Activated CD8-positive, alpha-beta memory T cell treated with anti-CD3 and anti-CD28 coated beads, Interleukin-2, amount 50 U/mL, for 1 hour (primary cell): ENCODE measurements around the gene ATF7IP2.

Experiments
- DNase-seq: peaks from one replicate; pipeline ENCODE4 v3.0.0-alpha.2; 2020; ENCODE audit errors: extremely low read depth

The ATF7IP2 gene

DNA sequence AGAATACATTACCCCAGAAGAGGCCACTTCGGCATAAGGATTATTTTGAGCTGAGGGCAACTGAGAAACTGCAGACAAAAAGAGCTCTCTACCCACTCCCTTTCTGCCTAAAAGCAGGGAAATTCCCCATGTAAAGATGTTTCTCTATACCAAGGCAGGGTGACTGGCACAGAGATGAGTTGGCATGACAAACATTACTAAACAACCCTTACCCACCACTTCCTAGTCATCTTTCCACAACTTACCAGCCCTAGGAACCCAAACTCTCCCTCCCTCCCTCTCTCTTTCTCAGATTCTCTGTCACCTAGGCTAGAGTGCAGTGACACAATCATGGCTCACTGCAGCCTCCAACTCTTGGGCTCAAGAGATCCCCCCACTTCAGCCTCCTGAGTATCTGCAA lies 126.0 kb downstream of the ATF7IP2 start:
- no peak for DNase-seq

DNA sequence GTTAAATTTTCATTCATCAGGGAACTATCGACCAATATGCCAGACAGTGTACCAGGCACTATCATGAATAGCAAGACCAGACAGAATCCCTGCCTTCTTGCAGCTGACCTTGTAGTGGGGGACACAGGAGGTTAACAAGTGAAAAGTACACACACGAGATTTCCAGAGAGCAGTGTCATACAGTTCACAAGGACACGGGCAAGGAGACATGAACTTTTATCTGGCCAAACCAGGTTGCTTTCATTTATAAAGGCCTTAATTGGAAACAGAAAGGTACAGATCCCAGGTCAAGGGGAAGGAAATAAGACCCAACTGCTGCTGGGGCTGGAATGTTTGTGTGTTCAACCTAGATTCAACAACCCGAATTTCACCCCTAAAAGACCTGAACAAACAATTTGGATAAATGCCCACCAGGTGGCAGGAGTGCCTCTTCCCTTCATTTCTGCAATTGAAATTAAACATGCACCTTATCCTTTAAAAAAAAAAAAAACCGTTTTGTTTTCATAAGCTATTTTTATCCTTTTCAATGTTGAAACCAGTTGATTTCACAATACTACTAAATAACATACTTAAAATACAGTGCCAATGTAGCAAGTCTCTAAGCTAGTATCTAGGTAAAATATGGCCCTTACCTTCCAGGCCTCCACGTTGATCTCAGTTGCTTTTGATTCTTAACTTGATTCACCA lies 128.7 kb downstream of the ATF7IP2 start:
- no peak for DNase-seq

DNA sequence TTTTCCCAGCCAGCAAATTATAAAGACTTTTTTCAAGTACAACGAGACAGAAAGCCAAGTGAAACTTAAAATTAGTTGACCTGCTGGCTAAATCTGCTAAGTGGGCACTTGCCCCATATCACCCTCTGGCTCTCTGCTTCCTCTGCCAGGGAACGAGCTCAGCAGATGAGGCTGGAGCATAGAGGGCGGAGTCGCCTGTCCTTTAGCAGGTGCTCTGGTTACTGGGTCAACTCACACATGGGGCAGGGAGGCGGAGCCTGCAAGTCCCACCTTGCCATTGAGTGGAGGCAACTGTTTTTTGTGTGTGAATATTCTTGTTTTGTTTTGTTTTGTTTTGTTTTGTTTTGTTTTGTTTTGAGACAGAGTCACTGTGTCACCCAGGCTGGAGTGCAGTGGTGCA lies 132.0 kb downstream of the ATF7IP2 start:
- no peak for DNase-seq

DNA sequence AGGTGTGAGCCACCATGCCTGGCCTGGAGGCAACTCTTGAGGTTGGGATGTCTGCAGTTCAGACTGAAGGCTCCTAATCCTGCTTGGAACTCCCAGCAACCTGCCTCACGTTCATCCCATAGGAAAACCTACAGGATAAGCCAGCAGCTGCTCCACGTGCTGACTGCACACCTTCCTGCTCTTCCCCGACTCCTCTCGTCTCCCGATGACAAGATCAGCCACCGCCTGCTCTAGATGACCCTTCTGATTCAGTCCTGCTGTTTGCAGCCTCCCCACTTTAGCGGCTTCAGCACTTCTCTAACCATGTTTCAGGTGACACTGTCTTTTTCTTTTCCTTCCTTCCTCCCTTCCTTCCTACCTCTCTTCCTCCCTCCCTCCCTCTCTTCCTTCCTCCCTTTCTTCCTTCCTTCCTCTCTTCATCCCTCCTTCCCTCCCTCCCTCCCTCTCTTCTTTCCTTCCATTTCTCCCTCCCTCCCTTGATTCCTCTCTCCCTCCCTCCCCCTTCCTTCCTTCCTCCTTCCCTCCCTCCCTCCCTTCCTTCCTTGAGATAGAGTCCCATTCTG lies 132.7 kb downstream of the ATF7IP2 start:
- no peak for DNase-seq

DNA sequence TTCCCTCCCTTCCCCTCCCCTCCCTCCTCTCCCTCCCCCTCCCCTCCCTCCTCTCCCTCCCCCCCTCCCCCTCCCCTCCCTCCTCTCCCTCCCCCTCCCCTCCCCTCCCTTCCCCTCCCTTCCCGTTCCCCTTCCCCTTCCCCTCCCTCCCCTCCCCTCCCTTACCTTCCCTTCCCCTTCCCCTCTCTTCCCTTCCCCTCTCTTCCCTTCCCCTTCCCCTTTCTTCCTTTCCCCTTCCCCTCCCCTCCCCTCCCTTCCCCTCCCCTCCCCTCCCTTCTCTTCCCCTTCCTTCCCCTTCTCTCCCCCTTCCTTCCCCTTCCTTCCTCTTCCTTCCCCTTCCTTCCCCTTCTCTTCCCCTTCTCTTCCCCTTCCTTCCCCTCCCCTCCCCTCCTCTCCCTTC lies 133.4 kb downstream of the ATF7IP2 start:
- no peak for DNase-seq

DNA sequence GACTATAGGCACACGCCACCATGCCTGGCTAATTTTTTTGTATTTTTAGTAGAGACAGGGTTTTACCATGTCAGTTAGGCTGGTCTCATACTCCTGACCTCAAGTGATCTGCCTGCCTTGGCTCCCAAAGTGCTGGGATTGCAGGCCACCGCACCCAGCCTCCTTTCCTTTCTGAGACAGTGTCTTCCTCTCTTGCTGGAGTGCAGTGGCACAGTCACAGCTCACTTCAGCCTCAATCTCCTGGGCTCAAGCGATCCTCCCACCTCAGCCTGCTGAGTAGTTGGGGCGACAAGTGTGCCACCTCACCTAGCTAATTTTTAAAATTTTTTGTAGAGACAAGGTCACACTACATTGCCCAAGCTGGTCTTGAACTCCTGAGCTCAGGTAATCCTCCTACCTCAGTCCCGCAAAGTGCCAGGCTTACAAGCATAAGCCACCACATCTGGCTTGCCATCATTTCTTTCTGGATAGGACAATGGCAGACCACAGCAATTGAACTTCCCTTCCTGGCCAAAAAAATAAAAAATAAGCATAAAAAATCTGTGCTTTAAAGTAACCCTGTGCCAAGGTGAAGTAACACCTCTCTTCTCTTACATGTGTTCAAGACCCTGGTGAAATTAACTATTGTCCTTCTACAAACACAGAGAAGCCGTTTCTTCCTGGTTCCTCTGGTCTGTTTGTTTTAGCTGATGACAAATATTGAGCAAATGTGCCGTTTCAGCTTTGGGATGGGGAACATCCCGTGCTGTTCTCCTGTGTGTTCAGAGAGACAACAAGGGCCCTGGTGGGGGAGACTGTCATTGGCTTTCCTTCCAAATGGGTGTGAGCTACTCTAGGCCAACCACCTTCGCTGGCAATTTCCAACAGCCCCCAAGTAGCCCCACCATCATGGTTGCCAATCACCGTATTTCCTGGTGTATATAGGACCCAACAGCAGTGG lies 134.3 kb downstream of the ATF7IP2 start:
- DNase-seq: no peak

DNA sequence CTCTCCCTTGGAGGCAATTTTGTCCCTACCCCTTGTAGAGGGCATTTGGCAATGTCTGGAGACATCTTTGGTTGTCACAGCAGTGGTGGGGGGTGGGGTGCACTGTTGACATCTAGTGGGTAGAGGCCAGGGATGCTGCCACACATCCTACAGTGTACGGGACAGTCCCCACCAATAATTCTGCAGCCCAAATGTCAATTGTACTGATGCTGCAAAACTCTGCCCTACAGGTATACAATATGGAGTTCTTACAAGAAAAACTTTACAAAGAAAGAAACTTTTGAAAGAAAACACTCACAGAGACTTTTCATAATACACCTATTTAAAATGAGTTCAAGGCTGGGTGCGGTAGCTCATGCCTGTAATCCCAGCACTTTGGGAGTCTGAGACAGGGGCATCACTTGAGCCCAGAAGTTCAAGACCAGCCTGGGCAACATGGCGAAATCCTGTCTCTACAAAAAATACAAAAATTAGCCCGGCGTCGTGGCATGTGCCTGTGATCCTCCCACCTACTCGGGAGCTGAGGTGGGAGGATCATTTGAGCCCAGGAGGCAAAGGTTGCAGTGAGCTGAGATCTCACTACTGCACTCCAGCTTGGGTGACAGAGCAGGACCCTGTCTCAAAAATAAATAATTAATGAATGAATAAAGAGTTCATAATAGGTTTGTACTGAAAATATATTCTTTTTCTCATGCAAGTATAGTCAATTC lies 135.2 kb downstream of the ATF7IP2 start:
- DNase-seq: no peak

DNA sequence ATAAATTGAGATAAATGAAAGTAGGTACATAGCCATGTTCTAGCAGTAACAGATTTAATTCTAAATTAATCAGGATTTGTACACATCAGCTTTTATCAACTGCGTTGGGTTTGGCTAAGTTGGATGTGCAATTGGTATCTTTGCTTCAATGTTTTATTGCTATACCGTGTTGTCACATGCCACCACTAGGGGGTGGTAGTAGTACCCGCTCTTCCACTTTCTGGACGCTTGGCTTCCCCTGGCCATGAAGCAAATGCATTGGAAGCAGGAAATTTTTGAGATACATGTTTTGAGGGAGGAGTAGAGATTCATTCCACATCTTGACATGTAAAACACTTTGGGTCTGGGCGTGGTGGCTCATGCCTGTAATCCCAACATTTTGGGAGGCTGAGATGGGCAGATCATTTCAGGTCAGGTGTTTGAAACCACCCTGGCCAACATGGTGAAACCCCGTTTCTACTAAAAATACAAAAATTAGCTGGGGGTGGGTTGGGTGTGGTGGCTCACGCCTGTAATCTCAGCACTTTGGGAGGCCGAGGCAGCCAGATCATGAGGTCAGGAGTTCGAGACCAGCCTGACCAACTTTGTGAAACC lies 135.9 kb downstream of the ATF7IP2 start:
- peak; percentile 4 for DNase-seq

DNA sequence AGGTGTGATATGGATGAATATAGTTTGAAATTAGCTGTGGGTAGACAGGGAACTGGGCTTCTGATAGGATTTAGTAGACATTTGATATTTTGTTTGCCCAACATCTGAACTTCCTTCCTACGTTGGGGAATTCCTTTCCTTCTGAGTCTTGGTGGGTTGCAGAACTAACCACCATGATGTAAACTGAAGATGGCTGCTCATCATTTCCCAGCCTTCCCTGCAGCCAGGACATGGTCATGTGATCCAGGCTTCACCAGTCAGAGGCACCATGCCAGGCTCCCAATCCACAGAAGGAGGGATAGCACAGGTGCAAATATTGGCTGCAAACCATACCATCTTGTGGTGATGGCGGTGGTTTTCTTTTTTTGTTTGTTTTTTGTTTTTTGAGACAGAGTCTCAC lies 137.1 kb downstream of the ATF7IP2 start:
- no peak for DNase-seq

DNA sequence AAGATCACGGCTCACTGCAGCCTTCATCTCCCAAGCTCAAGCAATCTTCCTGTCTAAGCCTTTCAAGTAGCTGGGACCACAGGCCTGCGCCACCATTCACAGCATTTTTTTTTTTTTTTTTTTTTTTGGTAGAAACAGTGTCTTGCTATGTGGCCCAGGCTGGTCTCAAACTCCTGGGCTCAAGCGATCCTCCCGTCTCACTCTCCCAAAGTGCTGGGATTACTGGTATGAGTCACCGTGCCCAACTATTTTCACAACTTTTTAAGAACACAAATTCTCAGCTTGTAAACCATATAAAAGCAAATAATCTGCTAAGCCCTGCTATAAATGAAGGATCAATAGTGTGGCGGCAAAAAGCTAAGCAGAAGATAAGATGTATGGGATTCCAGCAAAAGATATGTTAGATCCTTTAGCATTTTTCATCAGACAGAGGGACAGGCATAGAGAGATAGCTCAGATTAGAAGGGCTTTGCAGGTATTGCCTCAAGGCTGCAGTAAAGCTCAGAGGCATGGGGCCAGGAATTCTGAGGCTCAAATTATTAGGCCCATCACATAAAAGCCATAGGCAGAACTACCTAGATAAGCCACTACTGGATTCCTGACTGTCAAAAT lies 139.5 kb downstream of the ATF7IP2 start:
- DNase-seq: no peak

DNA sequence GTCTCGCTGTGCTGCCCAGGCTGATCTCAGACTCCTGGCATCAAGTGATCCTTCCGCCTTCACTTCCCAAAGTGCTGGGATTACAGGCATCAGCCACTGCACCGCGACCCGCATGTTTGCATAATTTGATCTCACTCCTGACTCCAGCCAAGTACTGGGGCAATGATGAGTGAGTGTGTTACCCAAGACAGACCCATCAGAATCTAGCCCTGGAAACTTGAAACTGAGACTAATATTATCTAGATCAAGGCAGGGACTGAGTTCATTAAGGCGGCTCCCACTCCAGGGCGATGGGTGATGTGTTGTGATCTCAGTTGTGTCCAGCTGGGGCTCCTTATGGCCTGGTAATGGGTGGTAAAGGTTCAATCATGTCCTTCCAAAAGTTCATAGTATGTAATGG lies 141.1 kb downstream of the ATF7IP2 start:
- DNase-seq: no peak

DNA sequence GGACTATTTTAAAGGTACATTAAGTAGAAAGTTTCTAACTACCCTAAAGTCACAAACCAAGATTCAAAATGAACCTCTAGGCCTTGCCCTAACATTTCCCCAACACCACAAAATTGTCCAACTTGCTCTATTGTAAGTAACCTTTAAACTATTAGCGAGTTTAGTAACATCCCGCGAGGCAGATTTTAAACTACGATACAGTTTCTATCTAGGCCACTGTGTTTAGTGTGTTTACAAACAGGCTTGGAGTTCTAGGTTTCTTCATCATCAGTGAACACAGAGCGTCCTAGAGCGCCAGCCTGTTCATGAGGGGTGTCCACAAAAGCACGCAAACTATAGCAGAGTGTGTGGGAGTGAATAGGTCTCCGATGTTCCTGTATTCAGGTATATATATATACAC lies 142.8 kb downstream of the ATF7IP2 start:
- DNase-seq: no peak

DNA sequence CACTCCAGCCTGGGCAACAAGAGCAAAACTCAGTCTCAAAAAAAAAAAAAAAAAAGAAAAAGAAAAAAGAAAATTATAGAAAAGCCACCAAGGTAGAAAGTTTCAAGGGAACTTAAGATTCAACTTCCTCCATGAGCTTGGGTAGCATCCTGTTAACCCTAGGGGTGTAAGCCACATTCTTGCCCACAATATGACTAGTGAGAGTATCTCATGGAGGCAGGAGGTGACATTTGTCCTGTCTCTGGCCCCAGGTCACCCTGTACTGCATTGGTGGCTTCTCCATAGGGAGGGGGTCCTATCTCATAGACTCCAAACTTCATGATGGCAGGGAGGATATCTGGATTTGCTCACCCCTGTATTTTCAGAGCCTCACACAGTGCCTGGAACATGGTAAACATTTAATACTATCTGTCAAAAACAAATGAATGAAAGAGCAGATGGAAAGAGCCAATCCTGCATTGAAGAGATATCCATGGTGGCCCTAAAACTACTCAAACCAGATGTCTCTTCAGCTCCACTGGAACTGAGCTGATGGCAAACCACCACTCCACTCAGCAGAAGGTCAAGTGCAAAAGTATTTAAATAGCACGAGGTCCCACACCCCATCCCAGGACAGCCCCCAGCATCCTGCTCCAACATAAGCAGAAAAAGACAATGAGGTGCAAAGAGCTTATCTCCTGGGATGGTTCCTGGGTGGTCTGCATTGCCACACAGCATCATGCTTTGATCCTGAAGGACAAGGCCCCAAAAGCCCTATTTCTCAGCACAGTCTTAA lies 144.2 kb downstream of the ATF7IP2 start:
- no peak for DNase-seq

DNA sequence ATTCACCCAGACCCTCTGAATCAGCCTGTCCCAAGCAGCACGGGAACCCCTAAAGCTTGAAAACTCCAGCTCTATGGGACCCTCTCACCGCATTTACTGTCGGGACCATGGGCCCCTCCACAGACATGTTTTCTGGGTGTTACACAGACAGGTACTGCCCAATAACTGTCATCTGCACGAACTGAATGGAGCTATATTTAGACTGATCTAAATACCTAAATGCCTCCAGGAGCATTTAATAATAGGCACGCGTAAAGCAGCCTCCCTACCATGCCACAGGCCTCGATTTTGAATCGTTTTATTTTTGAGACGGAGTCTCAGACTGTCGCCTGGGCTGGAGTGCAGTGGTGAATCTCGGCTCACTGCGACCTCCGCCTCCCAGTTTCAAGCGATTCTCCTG lies 144.8 kb downstream of the ATF7IP2 start:
- no peak for DNase-seq

DNA sequence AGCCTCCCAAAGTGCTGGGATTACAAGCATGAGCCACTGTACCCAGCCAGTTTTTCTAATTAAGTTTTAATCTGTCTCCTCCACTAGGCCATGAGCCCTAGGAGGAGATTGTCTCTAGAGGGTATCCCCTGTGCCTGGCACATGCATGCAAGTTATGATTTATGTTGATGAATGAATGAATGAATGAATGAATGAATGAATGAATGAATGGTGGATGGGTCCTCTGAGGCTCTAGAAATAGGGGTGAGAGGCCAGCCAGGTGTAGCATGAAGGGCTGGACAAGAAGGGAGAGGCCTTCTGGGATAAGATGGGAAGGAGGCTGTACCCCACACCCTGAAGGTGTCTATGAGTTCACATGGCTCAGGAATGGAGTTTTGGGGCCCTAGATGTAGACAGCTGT lies 145.7 kb downstream of the ATF7IP2 start:
- DNase-seq: no peak
